Gastrocnemius medialis (tissue), 4 donors: ENCODE measurements around the gene NRN1.

Experiments
- CTCF ChIP-seq, 5 experiments: fragments of 450-650 bp in 3 of 5; fragments of 200-600 bp in 2 of 5; sonication (generic) in 2 of 5; IDR thresholded peaks in 4 of 5; conservative IDR thresholded peaks in 1 of 5; 1 replicate in 4 of 5; 2 replicates in 1 of 5; pipeline ENCODE4 v1.5.1; 2016 to 2019; ENCODE audit warnings: antibody characterized with exemption in 5 of 5, mild to moderate bottlenecking in 3 of 5, moderate library complexity in 3 of 5
- POLR2A ChIP-seq, 2 donors: fragments of 450-650 bp; IDR thresholded peaks; one replicate each; pipeline ENCODE4 v1.6.1; 2017; ENCODE audit warnings: antibody characterized with exemption in 2 of 2, mild to moderate bottlenecking in 2 of 2, moderate library complexity in 2 of 2

DNA sequence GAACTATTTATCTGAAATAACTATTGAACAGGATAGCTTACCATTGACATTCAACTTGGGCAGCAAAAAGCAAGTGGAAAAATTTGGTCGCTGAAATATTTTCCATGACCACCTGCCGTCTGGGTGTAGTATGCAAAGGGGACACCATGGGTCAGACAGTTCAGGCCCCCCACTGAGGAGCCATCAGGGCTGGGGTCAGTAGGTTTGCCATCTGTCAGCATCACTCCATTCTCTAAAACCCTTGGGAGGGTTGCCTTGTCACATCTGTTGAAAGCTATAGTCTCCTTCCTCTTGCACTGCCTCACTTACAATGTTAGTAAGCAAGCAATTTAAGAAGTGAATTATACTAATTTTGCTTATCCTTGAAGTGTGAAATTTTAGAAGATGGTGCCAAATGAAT lies 44.9 kb downstream of the NRN1 start:
- TF ChIP-seq POLR2A (IDR thresholded peaks at IDR 0.05), result no peak
- TF ChIP-seq CTCF (IDR thresholded peaks at IDR 0.05 in 4 of 5, conservative IDR thresholded peaks at IDR 0.05 in 1 of 5), result no peak
